Right atrium auricular region (tissue), 2 donors: ENCODE results near the gene UBE2D2. TPM values are rescaled to one million over a fixed set of nuclear protein-coding genes. Genes with fewer than 3 reads are reported as not detected.

ENCODE experiments used
- DNase-seq: peaks from one replicate; pipeline ENCODE4 v3.0.0-alpha.2; 2019; ENCODE audit warnings: low spot score
- H3K27ac ChIP-seq, 2 donors: fragments of 200-600 bp; sonication (generic); 1 replicate in 1 of 2; 2 replicates in 1 of 2; pipeline ENCODE4 v1.5.1; 2016 to 2019
- H3K27me3 ChIP-seq, 2 donors: fragments of 200-600 bp; sonication (generic); one replicate each; pipeline versions ENCODE4 v1.5.1 to v1.6.0; 2017 to 2019
- H3K36me3 ChIP-seq: fragments of 200-600 bp; sonication (generic); one replicate; pipeline ENCODE4 v1.5.1; 2016
- H3K4me1 ChIP-seq, 2 donors: fragments of 200-600 bp; sonication (generic); one replicate each; pipeline versions ENCODE4 v1.5.1 to v1.6.0; 2017 to 2019
- H3K4me3 ChIP-seq, 2 donors: fragments of 200-600 bp; sonication (generic); 1 replicate in 1 of 2; 2 replicates in 1 of 2; pipeline ENCODE4 v1.5.1; 2017 to 2019; ENCODE audit warnings: mild to moderate bottlenecking in 1 of 2, moderate library complexity in 1 of 2
- H3K9me3 ChIP-seq, 2 donors: fragments of 200-600 bp; sonication (generic); one replicate each; pipeline ENCODE4 v1.5.1; 2019
- CTCF ChIP-seq, 2 donors: fragments of 200-600 bp; sonication (generic); IDR thresholded peaks; one replicate each; pipeline ENCODE4 v1.5.1; 2019; ENCODE audit warnings: antibody characterized with exemption in 2 of 2
- total RNA-seq, 2 donors: library from RNA; depleted of rRNA; stranded (reverse); fragments of >200 nt; gene quantifications; one replicate each; pipeline ENCODE4 v1.1.0, GENCODE V29; 2016

UBE2D2 gene
- total RNA-seq, 2 donors from 2014 or later = 54.3 to 73.6 TPM

GRCh38 chr5:139644646-139645429 is 83.7 kb downstream of the UBE2D2 start:
- Histone ChIP-seq H3K36me3 (no peaks in the 10 kb centered on the region), H3K4me1 (peaks cover 0 to 34% of the 10 kb centered on the region in 2 donors), H3K27ac (no peak overlapping the region), H3K9me3 (no peaks in the 10 kb centered on the region), H3K27me3 (no peaks in the 10 kb centered on the region), H3K4me3 (no peak overlapping the region)
- no peak for TF ChIP-seq CTCF (IDR thresholded peaks at IDR 0.05)
- DNase-seq = no peak

- no peak for DNase-seq
- no peak for TF ChIP-seq CTCF (IDR thresholded peaks at IDR 0.05)
- Histone ChIP-seq H3K4me1 (peaks cover 0 to 34% of the 10 kb centered on the region in 2 donors), H3K27ac (no peak overlapping the region), H3K4me3 (no peak overlapping the region), H3K36me3 (no peaks in the 10 kb centered on the region), H3K9me3 (no peaks in the 10 kb centered on the region), H3K27me3 (no peaks in the 10 kb centered on the region)
Measured at GRCh38 chr5:139645430-139645871, 84.3 kb downstream of the UBE2D2 start.

GRCh38 chr5:139646111-139646510 is 85.0 kb downstream of the UBE2D2 start:
- H3K4me3 ChIP-seq = no peak overlapping the region
- no peaks in the 10 kb centered on the region for H3K27me3 ChIP-seq
- TF ChIP-seq CTCF (IDR thresholded peaks at IDR 0.05) = no peak
- H3K4me1 ChIP-seq = peaks cover 0 to 37% of the 10 kb centered on the region in 2 donors
- no peak overlapping the region for H3K27ac ChIP-seq
- H3K36me3 ChIP-seq = no peaks in the 10 kb centered on the region
- no peak for DNase-seq
- H3K9me3 ChIP-seq = no peaks in the 10 kb centered on the region

- no peak overlapping the region for H3K27ac ChIP-seq
- peak overlapping the region in 1 of 2 donors; percentile 94 for H3K4me3 ChIP-seq
- peaks cover 0 to 46% of the 10 kb centered on the region in 2 donors for H3K4me1 ChIP-seq
- no peak for TF ChIP-seq CTCF (IDR thresholded peaks at IDR 0.05)
- DNase-seq = no peak
- no peaks in the 10 kb centered on the region for H3K27me3 ChIP-seq
- H3K36me3 ChIP-seq = no peaks in the 10 kb centered on the region
- no peaks in the 10 kb centered on the region for H3K9me3 ChIP-seq
Measured at GRCh38 chr5:139646912-139647505, 85.9 kb downstream of the UBE2D2 start.

- Histone ChIP-seq H3K36me3 (no peaks in the 10 kb centered on the region), H3K9me3 (no peaks in the 10 kb centered on the region), H3K27ac (peak overlapping the region; percentile 94 to 97), H3K4me1 (peaks cover 0 to 52% of the 10 kb centered on the region in 2 donors), H3K27me3 (no peaks in the 10 kb centered on the region), H3K4me3 (peak overlapping the region; percentile 94 to 98)
- no peak for DNase-seq
- TF ChIP-seq CTCF (IDR thresholded peaks at IDR 0.05) = no peak
Measured at GRCh38 chr5:139647506-139648204, 86.5 kb downstream of the UBE2D2 start.
